Measurements from ENCODE around the gene APBA1. TPM values are rescaled to one million over a fixed set of nuclear protein-coding genes. Genes with fewer than 3 reads are reported as not detected.
A peak's percentile ranks its signal among the peaks of the same experiment; 100 is the strongest.

Gene APBA1
- total RNA-seq, 2 donors from 2014 or later, result 11.9 to 14.4 TPM

DNA sequence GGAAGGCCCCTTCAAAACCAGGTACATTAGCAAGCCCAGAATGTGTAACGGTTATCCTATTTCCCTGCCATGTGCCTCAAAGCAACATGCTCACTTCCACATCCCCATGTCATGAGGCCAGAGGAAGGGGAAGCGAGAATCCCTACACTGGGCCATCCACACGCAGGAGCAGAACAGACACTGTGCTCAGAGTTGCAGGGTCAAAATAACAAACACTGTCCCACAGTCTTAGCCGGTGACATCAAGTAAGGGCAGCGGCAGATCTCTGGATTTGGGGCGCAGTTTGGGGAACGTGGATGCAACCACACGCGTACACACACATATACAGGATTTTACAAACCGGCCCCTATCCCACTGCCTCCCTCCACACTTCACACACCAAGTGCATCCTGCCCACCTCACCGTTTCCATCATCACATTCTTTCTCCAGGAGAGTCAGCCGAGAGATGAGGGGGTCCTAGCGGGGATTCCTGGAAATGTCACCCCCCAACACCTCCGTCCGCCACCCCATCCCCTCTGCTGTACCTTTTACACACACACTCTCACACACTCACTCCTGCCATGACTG, 776 bp downstream of the APBA1 start:
- peak in 1 of 2 donors; percentile 9 for DNase-seq
- ATAC-seq, result no peak
- intact Hi-C loops (cut with DNase I, micrococcal nuclease), result loop anchor here in 1 of 2 donors (10.0 kb wide), 1 partner anchor 213 kb away; no protein-coding TSS in a partner anchor

DNA sequence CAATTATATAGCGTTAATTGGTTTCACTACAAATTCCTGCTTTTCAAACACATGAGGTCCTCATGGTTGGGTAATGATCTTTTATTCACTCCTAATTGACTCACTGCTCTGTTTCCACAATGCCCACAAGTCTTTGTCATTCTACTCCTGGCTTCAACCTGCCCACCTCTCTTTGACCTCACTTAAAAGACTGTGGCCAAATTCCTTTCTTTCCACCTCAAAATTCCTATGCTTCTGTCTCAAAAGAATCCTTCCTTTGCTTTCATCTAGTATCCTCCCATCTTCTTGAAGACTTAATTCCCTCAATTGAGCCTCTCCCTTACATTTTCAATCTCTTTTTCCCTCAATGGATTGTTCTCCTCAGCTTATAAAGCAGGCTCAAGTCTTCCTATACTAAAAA, 4.9 kb downstream of the APBA1 start:
- no peak for DNase-seq
- intact Hi-C loops (cut with DNase I, micrococcal nuclease), result no loop called here

DNA sequence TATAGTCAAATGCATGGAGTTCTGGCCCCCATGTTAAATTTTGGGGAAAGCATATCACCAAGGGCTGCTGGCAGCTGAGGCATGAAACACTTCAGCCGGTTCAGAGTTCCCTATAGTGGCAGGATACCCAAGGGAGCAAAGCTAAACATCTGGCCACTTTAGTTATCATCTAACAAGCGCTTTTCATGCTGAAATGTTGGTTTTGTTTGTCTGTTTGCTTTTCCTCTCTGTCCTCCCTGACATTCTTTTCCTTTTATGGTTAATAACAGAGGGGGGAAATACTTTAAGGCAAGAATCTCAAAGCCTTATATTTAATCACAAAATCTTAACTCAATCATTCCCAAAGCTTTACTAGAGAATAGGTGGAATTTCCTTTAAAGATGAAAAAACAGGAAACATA, 11.9 kb downstream of the APBA1 start:
- no peak for DNase-seq
- ATAC-seq, result no peak
- intact Hi-C loops (cut with DNase I, micrococcal nuclease), result no loop called here

More for the DNA sequence above, 4.9 kb downstream of the APBA1 start:
- no peak for ATAC-seq

DNA sequence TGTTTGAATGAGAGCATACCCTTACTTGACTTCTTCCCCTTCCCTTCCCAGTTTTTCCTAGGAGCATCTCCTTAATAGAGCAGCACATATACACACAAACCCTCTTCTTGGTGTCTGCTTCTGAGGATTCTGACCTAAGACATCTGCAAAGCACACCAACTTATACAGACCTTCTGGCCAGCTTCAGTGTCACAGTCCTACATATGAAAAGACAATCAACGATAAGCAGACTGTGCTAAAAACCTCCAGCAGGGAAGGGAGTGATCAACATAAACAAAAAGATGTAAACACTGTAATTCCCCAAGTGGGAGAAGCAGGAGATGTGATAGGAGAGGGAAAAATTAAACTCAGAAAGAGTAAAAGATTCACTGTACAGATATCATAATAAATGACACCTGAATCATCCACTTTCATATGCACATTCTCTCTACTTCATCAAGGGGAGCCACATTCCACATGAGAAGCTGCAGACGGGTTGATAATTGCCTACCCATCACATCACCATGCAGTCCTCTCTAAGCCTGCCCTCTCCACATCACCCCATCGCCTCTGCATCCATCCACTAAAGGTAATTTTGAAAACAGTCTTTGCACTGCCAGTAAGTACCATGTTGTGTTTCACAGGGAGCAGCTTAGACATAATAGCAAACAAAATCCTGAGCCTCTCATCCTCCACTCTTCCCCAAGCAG, 13.0 kb downstream of the APBA1 start:
- DNase-seq (no peak), ATAC-seq (no peak)
- intact Hi-C loops (cut with DNase I, micrococcal nuclease), result no loop called here

DNA sequence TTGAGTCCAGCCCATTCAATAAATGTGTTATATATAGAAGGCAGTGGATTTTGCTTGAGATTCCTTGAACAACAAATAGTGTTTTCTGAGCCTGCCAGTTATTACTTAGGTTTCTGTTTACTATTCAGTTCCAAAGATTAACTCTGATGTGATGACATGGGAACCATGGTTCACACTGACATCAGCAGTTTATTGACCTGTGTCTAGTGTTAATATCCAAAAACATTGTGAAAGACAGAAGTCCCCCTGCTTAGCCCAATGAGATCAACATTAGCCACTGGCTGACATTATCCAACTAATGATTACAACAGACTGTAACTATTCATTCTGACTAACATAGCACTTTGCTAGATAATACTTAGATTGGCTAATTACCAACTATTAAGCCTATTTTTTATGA, 14.9 kb downstream of the APBA1 start:
- ATAC-seq (no peak), DNase-seq (no peak)
- intact Hi-C loops (cut with DNase I, micrococcal nuclease), result no loop called here

DNA sequence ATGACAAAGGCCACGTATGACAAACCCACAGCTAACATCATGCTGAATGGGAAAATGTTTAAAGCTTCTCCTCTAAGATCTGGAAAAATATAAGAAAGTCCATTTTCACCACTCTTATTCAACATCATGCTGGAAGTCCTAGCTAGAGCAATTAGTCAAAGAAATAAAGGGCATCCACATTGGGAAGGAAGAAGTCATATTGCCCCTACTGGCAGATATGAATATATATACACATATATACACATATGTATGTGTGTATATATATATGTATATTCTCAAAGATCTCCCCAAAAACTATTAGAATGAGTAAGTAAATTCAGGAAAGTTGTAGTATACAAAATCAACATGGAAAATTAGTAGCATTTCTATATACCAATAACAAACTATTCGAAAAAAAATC, 17.1 kb downstream of the APBA1 start:
- intact Hi-C loops (cut with DNase I, micrococcal nuclease), result no loop called here
- DNase-seq (no peak), ATAC-seq (no peak)

DNA sequence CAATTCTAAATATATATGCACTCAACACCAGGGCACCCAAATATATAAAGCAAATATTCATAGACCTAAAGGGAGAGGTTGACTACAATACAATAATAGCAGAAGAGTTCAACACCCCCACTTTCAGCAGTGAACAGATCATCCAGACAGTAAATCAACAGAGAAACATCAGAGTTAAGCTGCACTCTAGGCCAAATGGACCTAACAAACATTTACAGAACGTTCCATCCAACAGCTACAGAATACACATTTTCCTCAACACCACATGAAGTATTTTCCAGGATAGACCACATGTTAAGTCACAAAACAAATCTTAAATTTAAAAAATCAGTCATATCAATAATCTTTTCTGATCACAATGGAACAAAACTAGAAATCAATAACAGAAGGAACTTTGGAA, 18.9 kb downstream of the APBA1 start:
- no peak for ATAC-seq
- no peak for DNase-seq
- intact Hi-C loops (cut with DNase I, micrococcal nuclease), result no loop called here

DNA sequence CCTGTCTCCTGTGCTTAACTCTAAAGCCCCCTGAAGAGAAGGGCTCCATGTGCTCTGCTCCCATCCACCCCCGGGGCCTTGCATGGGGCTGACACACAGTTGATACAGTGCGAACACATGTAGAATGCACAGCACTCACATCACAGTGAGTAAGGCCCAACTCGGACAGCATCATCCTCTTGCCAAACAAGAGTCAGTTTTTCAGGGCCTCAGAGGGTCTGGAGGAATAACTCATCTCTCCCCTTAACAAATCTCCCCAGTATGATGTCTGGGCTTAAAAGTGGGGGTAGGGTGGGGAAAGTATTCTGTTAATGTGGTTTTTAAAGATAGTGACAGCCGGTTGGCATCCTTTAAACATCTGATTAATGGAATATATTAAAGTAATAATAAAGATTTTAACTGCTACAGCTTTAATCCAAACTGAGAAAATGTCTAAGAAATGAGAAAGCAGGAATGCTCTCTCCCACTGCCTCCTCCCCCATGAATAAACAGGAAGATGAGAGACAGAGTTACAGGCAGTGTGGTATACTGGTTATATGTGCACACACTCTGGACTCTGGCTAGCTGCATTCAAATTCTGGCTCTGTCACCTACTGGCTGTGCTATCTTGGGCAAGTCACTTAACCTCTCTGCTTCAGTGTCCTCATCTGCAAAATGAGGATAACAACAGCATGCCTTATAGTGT, 22.5 kb downstream of the APBA1 start:
- DNase-seq (no peak), ATAC-seq (no peak)
- intact Hi-C loops (cut with DNase I, micrococcal nuclease), result no loop called here

DNA sequence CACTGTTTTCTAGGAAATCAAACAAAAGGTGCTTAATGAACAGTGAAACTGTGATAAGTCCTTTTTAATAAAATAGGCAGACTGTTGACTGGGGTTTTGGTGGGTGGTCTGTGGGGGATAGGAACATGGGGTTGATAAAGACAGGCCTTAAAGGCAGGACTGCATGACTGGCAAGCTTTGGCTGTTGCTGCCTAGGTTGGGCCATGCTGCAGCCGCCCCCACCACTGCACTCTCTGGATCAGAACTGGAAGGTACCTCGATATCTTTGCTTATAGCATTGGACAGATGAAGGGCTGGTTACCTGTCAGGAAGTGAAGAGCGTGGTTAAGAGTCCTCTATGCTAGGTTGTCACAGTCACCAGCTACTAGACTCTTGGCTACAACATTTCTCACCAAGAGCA, 24.4 kb downstream of the APBA1 start:
- ATAC-seq (no peak), DNase-seq (no peak)
- intact Hi-C loops (cut with DNase I, micrococcal nuclease), result no loop called here

DNA sequence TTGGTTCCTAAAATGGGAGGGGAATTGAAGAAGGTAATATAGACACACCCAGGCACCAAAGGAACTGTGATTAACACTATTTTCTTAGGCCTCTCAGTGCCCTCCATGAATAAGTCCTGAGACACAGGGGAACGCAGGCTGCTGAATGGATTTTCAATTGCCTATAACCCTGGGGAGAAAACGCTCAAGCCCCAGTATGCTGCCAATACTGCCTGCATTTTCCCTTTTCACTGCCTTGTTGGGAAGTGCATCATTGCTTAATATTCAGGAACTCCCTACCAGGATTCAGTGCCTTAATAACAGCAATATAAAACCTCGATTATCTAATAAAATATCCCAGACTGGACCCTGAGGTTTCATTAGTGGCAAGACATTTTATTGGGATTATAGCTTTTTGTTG, 25.4 kb downstream of the APBA1 start:
- intact Hi-C loops (cut with DNase I, micrococcal nuclease), result no loop called here
- DNase-seq, result no peak
- ATAC-seq, result no peak

DNA sequence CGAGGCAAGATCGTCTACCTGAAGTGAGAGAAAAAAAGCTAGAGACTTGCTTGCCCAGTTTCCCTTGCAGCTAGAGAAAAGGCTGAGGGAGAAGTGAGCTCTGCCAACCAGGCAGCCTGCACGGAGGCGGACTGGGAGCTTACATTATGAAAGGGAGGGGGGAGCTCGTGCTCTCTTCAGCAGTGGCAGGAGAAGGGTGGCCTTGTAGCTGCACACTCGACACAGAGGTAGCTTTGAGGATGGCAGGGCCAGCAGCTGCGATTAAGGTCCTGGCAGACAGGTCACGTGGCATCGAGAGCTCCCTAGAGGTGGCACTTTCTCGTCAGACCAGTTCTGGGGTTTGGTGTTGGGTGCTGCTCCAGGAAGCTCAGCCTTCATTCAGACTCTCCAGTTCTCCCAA, 26.7 kb downstream of the APBA1 start:
- ATAC-seq (peak; percentile 96), DNase-seq (peak; percentile 54 to 63)
- intact Hi-C loops (cut with DNase I, micrococcal nuclease), result no loop called here

DNA sequence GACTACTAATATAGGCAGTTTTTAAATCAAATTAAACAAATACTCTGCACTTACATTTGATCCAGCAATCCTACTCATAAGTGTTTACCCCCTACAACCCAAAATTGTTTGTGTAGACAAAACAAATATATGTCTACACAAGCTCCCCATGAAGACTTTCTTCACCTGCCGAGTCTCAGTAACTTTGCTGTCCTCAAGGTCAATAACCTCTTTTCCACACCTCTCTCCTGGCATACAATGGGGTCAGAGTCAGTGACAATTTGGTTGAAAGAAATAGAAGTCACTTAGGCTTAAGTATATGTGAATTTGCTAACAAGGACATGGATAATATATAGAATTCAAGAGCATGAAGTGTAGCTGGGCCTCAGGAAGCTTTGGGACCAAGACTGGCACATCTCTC, 29.1 kb downstream of the APBA1 start:
- intact Hi-C loops (cut with DNase I, micrococcal nuclease), result no loop called here
- DNase-seq, result no peak
- no peak for ATAC-seq

DNA sequence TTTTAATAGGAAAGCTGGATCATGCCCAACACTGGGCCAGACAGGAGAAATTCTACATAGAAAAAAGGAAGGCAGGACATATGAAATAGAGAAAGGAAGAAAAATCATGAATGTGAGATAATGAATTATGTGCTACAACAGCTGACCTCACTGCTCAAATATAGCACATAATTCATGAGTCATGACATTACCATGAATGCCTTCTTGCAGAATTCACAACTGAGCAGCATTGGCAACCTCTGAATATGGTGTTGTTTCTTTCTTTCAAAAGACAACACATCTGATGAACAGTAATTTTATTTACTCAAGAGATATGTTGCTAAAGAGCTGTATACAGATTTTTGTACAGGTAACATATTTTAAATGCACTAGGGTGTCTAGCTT, 34.4 kb downstream of the APBA1 start:
- DNase-seq (no peak), ATAC-seq (no peak)
- intact Hi-C loops (cut with DNase I, micrococcal nuclease), result no loop called here

DNA sequence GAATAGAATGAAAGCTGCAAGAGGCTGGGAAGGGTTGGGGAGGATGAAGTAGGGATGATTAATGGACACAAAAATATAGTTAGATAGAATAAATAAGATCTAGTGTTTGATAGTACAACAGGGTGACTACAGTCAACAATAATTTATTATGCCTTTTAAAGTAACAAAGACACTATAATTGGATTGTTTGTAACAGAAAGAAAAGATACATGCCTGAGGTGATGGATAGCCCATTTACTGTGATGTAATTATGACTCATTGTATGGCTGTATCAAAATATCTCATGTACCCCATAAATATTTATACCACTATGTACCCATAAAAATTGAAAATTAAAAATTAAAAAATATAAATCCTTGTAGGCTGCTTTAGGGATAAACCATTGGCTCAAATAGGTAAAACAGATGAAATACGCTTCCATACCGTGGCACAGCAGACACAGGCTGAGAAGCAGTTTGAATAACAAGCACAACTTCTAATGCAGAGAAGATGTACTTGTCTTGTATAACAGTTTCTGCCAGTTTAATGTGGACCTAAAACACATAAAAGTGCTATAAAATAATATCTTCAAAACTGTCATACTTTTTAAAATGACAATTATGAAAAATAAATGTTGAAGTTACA, 34.9 kb downstream of the APBA1 start:
- DNase-seq (no peak), ATAC-seq (no peak)
- intact Hi-C loops (cut with DNase I, micrococcal nuclease), result no loop called here

DNA sequence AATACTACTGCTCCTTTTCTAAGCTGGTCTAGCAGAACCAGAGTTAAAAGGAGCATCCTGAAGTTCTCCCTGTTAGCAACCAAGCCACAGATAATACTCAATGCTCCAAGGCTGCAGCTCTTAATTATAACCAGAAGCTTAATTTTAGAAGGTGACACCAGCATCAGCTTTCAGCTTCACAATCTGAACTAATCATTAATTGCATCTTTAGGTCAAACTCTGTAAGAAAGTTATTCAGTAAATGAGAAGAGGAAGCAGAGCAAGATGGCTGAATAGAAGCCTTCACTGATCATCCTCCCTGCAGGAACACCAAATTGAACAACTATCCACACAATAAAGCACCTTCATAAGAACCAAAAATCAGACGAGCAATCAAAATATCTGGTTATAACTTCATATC, 38.5 kb downstream of the APBA1 start:
- intact Hi-C loops (cut with DNase I, micrococcal nuclease), result no loop called here
- ATAC-seq (no peak), DNase-seq (no peak)

DNA sequence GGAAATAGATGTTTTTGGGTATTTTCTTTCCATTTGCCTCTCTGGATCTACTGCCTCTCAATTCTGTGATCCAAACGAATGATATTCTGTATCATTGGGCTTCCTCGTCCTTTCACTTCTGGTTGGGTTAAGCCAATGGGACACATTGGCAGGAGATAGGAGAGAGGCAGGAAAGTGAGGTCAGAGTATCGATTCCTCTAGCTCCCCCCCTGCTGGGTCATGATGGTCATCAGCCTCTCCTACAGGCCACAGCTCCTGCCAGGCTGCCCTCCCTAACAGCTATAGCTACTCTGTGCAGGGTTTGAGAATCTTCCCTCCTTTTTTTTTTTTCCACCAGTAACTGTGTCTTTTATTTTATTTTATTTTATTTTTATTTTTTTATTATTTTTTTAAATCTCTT, 39.4 kb downstream of the APBA1 start:
- no peak for ATAC-seq
- intact Hi-C loops (cut with DNase I, micrococcal nuclease), result no loop called here
- no peak for DNase-seq

DNA sequence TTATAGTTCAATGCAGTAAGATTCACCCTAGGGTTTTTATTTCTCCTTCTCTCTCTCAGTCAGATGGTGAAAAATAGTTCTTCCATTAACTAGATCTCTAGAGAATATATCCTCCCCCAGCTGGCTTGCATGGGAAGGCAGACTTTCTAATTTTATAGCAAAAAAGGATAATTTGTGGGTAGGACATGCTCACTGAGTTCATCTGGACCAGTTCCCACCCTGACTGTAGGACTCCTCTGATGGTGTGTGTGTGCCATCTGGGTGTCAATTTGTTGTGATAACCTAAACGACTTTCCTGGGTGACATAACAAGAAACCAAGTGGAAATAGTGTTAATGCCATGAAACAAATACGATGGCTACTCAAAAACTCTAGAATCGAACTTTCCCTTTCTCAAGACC, 44.9 kb downstream of the APBA1 start:
- DNase-seq (no peak), ATAC-seq (no peak)
- intact Hi-C loops (cut with DNase I, micrococcal nuclease), result no loop called here

DNA sequence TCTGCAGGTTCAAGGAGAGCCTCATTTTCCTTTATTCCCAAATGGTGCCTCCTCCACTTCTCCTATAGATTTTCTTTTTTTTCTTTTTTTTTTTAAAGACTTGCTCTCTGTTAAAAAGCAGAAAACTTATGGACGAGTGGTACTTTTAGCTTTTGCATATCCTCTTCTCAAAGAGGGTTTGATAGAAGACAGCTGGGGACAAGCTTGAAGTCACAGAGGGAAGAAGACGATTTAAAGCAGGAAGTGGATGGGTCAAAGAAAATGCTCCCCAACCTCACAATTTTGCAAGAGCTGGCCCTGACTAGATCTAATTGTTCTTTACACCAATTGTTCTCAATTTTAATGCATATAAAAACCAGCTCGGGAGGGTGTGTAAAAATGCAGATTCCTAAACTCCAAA, 48.9 kb downstream of the APBA1 start:
- ATAC-seq (no peak), DNase-seq (no peak)
- intact Hi-C loops (cut with DNase I, micrococcal nuclease), result no loop called here

DNA sequence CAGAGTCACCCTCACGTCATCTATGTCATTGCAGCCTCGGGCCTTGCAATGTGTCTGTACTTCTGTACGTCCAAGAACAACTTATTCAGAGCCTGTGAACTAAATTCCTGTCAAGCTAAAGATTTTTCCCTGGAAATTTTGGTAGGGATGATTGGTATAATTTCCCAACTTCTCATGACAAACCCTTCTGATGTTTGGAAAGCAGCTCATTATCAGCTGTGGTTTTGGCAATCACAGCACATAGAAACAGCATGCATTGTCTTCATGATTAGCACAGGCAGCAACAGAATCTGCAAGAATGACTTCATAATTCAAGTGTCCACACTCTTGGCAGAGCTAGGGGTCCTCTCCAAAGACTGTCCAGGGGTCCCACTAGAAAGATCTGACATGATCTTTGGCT, 49.5 kb downstream of the APBA1 start:
- DNase-seq (no peak), ATAC-seq (no peak)
- intact Hi-C loops (cut with DNase I, micrococcal nuclease), result no loop called here
